ENCODE measurements around the gene PTGIR.

PTGIR gene

DNA sequence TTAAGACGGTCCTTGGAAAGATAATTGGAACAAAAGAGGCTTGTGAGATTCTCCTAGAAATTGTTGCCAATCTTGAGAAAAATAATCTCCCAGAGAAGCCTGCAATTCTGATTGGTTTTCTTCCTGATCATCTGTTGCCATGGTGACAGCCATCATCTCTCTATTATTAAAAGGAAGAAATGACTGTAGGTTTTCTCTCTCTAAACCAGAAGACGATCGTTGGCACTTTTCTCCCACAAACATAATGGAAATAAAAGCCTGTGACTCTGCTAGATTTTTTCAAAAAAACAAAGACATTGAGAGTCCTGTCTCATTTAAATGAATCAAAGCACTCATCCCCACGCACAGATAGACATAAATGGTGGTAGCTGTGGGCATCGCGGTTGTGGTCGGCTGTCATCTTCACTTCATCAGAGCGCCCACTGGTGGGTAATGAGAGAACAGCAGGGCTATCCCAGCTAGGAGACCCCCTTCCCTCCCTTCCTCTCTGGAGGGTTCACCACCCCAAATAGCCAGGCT, 45.5 kb downstream of the PTGIR start:
- TF ChIP-seq, protein P1, sequence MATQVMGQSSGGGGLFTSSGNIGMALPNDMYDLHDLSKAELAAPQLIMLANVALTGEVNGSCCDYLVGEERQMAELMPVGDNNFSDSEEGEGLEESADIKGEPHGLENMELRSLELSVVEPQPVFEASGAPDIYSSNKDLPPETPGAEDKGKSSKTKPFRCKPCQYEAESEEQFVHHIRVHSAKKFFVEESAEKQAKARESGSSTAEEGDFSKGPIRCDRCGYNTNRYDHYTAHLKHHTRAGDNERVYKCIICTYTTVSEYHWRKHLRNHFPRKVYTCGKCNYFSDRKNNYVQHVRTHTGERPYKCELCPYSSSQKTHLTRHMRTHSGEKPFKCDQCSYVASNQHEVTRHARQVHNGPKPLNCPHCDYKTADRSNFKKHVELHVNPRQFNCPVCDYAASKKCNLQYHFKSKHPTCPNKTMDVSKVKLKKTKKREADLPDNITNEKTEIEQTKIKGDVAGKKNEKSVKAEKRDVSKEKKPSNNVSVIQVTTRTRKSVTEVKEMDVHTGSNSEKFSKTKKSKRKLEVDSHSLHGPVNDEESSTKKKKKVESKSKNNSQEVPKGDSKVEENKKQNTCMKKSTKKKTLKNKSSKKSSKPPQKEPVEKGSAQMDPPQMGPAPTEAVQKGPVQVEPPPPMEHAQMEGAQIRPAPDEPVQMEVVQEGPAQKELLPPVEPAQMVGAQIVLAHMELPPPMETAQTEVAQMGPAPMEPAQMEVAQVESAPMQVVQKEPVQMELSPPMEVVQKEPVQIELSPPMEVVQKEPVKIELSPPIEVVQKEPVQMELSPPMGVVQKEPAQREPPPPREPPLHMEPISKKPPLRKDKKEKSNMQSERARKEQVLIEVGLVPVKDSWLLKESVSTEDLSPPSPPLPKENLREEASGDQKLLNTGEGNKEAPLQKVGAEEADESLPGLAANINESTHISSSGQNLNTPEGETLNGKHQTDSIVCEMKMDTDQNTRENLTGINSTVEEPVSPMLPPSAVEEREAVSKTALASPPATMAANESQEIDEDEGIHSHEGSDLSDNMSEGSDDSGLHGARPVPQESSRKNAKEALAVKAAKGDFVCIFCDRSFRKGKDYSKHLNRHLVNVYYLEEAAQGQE (IDR thresholded peaks at IDR 0.05; ENCODE audit: insufficient read depth in 1 of 2, low read depth in 2 of 2, low read length in 2 of 2), result no peak
- TF ChIP-seq TAF1 (IDR thresholded peaks at IDR 0.05; ENCODE audit: borderline replicate concordance, insufficient read depth, low read length) (no peak), POLR2AphosphoS5 (IDR thresholded peaks at IDR 0.05; ENCODE audit: low read depth, low read length) (no peak), SIN3A (IDR thresholded peaks at IDR 0.05; ENCODE audit: borderline replicate concordance, insufficient read depth, low read length) (no peak), FOXP2 (optimal IDR thresholded peaks at IDR 0.05; ENCODE audit: borderline replicate concordance, extremely low read depth, extremely low read length, insufficient read depth) (no peak)

DNA sequence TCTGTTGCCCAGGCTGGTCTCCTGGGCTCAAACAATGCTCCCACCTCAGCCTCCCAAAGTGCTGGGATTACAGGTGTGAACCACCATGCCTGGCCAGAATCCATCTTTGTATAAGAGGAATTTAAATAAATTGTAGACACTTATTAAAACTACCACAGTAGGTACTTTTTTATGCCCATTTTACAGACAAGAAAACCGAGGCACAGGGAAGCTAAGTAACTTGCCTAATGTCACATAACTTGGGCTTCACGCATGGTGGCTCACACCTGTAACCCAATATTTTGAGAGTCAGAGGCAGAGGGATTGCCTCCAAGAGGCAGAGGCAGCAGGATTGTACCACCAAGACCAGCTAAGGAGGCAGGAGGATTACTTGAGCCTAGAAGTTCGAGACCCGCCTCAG, 46.4 kb downstream of the PTGIR start:
- no peak for TF ChIP-seq TAF1 (IDR thresholded peaks at IDR 0.05; ENCODE audit: borderline replicate concordance, insufficient read depth, low read length)
- no peak for TF ChIP-seq SIN3A (IDR thresholded peaks at IDR 0.05; ENCODE audit: borderline replicate concordance, insufficient read depth, low read length)
- no peak for TF ChIP-seq POLR2AphosphoS5 (IDR thresholded peaks at IDR 0.05; ENCODE audit: low read depth, low read length)
- no peak for TF ChIP-seq FOXP2 (optimal IDR thresholded peaks at IDR 0.05; ENCODE audit: borderline replicate concordance, extremely low read depth, extremely low read length, insufficient read depth)
- TF ChIP-seq, protein P1 (IDR thresholded peaks at IDR 0.05; ENCODE audit: insufficient read depth in 1 of 2, low read depth in 2 of 2, low read length in 2 of 2), result no peak

DNA sequence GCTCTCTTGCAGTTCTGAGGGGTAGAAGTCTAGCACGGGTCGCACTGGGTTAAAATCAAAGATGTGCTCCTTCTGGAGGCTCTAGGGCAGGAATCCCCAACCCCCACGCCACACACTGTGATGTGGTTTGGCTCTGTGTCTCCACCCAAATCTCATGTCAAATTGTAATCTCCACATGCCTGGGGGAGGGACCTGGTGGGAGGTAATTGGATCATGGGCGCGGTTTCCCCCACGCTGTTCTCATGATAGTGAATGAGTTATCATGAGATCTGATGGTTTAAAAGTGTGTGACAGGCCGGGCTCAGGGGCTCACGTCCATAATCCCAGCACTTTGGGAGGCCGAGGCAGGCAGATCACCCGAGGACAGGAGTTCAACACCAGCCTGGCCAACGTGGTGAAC, 50.4 kb downstream of the PTGIR start:
- no peak for TF ChIP-seq SIN3A (IDR thresholded peaks at IDR 0.05; ENCODE audit: borderline replicate concordance, insufficient read depth, low read length)
- TF ChIP-seq TAF1 (IDR thresholded peaks at IDR 0.05; ENCODE audit: borderline replicate concordance, insufficient read depth, low read length), result no peak
- TF ChIP-seq, protein P1 (IDR thresholded peaks at IDR 0.05; ENCODE audit: insufficient read depth in 1 of 2, low read depth in 2 of 2, low read length in 2 of 2), result no peak
- TF ChIP-seq POLR2AphosphoS5 (IDR thresholded peaks at IDR 0.05; ENCODE audit: low read depth, low read length), result no peak
- no peak for TF ChIP-seq FOXP2 (optimal IDR thresholded peaks at IDR 0.05; ENCODE audit: borderline replicate concordance, extremely low read depth, extremely low read length, insufficient read depth)

DNA sequence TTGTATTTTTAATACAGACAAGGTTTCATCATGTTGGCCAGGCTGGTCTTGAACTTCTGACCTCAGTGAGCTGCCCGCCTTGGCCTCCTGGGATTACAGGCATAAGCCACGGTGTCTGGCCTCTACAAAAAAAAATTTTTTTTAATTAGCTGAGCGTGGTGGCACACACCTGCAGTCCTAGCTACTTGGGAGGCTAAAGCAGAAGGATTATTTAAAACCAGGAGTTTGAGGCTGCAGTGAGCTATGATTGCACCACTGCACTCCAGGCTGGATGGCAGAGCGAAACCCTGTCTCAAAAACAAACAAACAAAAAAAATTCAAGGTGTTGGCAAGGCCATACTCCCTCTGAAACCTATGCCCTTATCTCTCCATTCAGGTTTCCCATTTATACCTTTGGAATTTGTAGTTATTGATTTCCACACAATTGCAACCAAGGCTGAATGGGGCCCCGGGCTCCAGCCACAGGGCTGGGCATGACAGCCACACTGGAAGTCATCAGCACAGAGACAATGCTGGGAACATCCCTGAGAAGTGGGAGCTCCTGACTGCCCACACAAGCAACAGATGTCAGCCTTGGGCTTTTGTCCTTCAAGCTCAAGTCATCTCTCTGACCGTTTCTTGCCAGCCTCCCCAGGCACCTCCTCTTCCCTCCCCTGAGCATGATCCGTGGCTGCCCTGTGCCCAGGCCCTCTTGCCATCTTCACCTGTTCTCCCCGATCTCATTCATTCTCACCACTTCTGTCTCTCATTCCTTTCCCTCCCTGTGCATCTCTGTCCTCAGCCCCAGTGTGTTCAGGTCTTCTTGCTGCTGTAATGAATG, 51.0 kb downstream of the PTGIR start:
- TF ChIP-seq, protein P1 (IDR thresholded peaks at IDR 0.05; ENCODE audit: insufficient read depth in 1 of 2, low read depth in 2 of 2, low read length in 2 of 2), result no peak
- TF ChIP-seq POLR2AphosphoS5 (IDR thresholded peaks at IDR 0.05; ENCODE audit: low read depth, low read length), result no peak
- no peak for TF ChIP-seq TAF1 (IDR thresholded peaks at IDR 0.05; ENCODE audit: borderline replicate concordance, insufficient read depth, low read length)
- TF ChIP-seq FOXP2 (optimal IDR thresholded peaks at IDR 0.05; ENCODE audit: borderline replicate concordance, extremely low read depth, extremely low read length, insufficient read depth), result no peak
- no peak for TF ChIP-seq SIN3A (IDR thresholded peaks at IDR 0.05; ENCODE audit: borderline replicate concordance, insufficient read depth, low read length)
